HG03342 (cell line): ENCODE data around the gene POC5.

ENCODE experiments used
- ATAC-seq: cut with Tn5 transposase; IDR thresholded peaks from one replicate; pipeline ENCODE4 v1.9.1; 2021; ENCODE audit warnings: mild to moderate bottlenecking, moderate library complexity; ENCODE audit not compliant: unreplicated experiment

POC5 gene

DNA sequence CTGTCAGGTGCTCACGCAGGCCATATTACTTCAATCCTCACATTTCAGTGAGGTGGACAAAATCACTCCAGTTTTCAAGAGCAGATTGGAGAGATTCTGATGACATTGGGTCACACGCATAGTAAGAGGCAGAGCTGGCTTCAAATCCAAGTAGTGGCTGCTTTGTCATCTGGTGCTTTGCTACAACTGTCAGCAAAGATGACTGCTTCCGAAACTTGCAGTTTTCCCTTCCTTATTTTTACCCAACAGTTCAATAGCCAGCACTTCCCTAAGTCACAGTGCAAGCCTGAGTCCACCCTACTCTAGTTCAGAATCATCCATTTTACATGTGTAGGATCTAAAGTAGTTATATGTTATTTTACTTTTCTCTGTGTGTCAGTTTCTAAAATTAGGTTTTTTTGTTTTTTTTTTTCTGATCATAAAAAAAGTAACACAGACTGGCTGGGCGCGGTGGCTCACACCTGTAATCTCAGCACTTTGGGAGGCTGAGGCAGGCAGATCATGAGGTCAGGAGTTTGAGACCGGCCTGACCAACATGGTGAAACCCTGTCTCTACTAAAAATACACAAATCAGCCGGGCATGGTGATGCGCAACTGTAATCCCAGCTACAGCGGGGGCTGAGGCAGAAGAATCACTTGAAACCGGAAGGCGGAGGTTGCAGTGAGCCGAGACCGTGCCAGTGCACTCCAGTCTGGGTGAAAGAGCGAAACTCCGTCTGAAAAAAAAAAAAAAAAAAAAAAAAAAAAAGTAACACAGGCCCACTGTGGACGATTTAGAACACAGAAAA lies 56.4 kb downstream of the POC5 start:
- ATAC-seq = no peak

DNA sequence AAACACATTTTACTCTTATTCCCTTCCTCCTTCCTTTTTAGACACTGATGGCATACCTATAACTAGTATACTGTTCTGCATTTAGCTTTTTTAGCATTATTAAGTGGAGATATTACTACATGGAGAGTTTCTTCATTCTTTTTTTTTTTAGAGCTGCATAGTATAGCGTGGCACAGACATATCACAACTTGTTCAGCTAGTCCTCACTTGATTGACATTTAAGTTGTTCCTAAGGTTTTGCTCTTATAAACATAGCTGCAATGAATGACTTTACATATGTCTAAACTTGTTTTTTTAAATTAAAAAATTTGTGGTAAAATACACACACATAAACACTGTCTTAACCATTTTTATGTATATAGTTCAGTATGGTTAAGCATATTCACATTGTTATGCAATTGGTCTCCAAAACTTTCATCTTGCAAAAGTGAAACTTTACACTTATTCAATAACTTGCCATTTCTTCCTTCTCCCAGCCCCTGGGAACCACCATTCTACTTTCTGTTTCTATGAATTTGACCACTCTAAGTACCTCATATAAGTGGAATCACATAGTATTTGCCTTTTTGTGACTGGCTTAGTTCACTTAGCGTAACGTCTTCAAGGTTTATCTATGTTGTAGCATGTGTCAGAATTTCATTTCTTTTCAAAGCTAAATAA lies 57.3 kb downstream of the POC5 start:
- no peak for ATAC-seq

DNA sequence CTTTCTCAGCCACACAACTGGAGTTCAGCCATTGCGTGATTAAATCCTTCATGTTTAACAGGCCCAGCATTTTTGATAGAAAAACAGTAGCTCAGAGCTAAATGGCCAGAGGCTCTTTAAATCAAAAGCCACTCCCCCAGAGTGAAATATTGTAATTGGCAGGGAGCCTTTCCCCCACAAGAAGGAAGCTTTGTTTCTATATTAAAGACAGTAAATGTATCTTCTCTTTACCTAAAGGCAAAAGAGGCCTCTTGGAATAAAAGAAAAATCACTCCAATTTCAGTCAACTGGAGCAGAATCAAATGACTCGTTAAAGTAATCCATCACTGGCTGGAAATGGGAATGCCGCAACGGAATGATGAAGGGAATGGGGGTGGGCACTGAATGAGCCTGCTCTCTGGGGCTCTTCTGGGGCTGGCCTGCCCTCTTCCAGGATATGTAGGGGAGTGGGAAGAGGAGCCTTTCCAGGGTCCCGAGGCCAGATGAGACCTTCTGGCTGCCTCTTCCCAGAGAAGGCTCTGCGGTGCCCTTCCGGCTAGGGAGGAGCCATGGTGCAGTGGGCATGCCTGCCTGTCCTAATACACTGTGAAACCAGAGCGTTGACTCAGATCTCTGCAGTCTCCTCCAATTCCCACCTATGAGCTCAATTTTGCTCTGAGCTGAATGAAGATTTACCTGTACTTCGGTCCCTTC lies 60.8 kb downstream of the POC5 start:
- ATAC-seq = no peak

DNA sequence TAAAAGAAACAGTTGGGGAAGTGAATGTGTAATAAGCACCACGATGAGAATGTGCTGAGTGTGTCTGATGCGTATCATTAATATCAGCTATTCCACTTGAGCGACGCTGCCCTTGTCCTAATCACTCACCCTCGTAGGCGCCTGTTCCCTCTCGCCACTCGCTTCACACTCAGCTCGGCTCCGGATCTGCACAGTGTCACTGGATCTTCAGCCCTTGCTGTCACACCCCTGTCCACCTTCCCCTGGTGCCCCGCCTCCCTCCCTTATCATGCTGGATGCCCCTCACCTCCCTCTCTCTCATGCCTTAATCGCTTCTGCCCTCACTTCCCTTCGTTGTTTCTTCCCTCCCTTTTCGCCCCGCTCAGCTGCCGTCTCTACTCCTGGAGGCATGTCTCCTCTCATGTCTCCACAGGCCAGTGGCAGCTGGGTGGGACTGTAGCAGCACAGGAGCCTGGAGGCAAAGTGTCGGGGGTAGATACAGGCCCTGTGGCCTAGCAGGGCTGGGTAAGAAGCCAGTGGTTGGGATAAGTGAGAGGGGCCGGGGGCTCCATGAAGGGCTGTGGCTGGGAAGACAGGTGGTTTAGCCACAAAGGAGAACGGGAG lies 62.4 kb downstream of the POC5 start:
- ATAC-seq = no peak

DNA sequence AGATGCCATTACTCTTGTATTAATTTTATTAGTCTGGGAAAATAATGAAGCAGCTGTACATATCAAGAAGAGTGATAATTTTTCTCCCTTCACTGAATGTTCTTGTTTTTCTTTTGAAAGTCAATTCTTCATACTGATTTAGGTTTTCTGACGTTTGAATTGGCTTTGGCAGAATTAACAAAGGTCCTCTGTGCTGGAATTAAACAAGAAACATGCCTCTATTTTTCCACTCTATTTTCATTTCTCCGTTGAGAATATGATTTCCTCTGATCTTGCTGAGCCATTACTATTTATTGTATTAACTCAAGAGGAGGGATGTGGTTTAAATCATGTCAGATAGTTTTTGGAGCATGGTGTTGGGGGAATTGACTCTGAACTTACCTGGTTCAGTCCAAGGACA lies 63.7 kb downstream of the POC5 start:
- ATAC-seq = no peak

DNA sequence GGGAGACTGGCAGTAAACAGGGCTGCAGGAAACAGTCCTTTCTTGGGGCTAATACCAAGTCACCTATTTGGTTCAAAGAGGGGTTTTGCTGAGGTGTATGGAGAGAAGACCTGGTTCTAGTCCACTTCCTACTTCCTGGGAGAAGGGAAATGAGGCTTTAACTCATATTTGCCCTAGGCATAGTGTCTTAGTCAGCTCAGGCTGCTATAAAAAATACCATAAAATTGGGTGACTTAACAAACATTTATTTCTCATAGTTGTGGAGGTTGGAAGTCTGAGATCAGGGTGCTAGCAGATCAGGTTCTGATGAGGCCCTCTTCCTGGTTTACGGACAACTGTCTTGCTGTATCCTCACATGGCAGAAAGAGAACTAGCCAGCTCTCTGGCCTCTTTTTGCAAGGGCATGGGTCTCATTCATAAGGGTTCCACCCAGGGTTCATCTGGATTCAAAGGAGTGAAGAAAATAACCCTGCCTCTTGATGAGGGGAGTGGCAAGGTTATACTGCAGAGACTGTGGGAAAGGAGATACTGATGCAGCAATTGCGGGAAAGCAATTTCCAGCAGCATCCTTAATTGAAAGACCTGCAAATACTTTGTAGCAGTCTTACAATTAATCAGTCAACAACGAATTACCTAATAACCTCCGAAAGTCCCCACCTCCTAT lies 65.5 kb downstream of the POC5 start:
- ATAC-seq = no peak

DNA sequence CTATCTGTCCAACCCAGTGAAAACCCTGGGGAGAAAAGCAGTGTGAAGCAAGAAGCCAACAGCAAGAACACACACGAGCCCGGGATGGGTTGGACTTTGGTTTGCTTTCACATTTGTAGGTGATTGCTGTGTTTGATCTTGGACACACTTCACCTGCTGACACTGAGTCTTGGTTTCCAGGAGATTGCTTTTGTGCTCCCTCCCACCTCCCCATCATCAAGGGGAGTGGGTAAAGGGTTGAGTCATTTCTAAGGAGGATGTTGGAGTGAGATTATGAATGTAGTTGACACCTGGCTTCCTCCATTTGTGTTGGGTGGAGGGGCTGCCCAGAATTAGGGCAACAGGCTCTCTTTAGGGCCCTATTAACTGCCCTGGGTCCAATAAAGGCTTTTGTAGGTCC lies 68.5 kb downstream of the POC5 start:
- no peak for ATAC-seq

DNA sequence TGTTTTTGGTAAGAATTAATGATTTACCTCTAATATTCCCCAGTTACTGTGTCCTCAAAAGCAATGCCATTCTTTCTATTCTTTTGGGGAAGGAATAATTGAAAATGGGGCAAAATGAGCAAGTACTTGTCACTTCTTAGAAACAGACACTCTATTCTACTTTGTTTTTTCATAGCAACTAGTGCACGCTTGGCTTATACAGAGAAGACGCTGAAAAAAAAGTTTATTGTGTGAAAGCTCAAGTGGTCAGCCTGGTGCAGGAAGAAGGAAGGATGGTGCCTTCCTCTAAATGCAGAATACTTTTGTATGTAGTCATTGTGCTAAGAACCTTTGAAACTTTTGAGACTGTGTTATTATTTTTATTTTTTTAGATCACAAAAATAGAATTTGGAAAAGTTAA lies 76.4 kb downstream of the POC5 start:
- ATAC-seq = no peak

DNA sequence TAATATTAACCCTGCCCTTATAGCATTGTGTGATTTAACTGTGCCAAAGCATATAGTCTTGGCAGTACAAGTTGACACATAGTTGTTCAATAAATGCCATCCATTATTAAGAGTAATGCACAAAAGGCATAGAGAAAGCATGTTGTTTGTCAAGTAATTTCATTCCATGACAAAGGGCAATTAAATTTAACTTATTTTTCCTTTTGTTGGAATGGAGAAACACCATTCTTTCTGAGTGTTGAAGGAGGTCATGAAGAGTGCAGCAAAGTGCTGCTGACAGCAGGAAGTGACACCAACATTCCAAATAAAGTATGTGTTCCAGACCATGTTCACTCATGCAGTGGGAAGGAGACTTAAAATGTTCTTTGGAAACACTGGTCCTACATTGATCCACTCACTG lies 76.8 kb downstream of the POC5 start:
- no peak for ATAC-seq

DNA sequence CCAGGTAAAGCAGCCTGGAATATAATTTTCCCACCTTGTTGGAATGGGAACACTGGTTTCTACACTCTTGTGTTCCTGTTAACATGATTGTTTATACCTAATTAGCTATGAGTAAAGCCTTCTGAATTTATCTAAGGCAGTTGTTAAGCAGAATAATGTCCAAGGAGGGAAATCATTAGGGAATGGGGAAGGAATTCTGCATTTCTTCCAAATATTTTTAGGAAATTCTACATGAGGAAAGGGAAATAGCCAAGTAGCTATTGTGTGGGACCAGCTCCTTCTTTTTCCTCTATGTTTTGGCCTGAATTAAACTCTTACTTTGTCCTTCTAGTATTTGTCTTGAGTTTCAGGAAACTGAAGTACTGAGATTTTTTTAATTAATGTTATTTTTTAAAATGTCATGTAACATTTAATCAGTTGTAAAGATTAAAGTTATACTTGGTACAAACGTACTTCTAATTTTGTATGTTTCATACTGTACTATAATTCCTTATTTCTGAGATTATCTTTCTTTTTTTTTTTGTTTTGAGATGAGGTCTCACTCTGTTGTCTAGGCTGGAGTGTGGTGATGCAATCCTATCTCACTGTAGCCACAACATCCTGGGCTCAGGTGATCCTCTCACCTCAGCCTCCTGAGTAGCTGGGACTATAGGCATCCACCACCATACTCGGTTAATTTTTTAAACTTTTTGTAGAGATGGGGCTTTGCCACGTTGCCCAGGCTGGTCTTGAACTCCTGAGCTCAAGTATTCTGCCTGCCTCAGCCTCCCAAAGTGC lies 77.5 kb downstream of the POC5 start:
- no peak for ATAC-seq

DNA sequence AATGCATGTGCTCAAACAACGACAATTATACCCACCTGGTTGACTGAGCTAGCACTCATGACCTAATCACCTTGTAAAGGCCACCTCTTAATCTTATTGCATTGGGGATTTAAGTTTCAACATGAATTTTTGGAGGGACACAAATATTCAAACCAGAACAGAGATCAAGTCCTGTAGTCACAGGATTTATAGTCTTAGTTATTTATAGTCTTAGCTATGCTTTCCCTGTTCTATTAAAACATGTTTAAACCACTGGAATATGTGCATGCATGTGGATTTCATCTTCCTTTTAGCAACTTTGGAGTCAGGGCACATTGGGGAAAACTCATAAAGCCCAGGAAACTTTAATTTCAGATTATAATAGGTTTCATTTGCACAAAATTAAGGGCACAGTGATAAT lies 79.3 kb downstream of the POC5 start:
- ATAC-seq = no peak

DNA sequence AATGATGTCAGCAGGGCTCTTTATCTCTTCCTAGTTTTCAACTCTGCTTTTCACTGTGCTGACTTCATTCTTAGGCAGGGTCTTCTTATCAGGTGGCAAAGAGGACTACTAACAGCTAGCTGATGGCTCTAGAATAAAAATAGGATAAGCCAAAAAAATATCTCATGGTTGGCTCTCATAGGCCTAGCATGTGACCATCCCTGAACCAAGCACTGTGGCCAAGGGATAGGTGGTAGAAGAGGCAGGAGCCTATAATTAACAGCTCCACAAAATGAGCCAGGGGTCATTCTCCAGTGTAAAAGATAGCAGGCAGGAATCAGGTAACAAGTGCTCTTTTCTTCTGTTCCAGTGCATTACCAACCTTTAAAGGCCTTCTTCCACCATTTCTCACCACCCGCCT lies 84.9 kb downstream of the POC5 start:
- ATAC-seq = no peak

DNA sequence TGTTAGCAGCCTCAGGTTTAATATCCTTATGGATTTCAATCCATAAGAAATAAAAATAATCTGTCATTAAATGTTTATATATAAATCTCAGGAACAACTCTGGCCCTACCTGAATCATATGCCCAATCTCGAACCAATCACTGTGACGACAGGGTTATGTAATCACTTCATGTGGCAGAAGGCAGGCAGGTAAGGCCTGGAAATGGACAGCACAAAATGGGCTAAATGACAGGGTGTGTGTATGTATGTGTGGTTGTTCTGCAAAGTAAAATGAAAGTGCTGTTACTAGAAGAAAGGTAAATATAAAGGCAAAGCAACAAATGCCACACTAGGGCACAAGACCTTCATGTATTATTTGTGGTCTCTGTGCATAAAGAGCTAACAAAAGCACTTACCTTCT lies 86.4 kb downstream of the POC5 start:
- no peak for ATAC-seq

DNA sequence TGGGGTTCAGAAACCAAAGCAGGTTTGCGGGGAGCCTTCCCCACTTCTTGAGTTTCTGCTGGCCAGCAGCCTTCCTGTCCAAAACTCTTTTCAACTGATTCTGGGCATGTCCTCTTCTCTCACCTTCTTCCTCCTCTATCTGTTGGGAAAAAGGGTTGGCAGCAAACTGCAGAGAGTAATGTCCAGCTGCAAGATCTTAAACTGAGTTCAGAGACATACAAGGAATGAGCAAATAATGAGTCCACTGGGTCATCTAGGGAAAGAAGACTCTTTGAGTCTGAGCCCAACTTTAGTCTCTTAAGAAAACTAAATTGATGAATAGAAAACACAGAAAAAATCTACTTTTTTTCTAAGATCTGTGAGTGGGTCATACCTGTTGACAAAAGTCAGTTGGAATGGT lies 89.4 kb downstream of the POC5 start:
- ATAC-seq = no peak

DNA sequence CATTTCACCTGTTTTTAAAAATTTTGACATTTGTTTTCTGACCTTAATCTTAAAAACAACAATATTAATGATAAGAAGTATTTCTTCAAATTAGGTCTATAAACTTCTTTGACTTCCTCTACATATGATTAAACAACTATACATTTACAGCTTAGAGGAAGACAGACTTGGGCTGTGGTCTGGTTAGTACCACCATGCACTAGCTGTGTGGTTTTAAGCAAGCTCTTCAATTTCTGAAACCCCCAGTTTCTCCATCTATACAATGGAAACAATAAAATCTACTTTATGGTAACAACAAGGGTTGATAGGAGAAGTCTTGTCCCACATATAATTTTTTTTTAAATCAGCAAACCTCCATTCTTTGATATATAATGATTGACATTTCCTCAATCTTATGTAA lies 90.3 kb downstream of the POC5 start:
- ATAC-seq = no peak
